ENCODE data around the gene ABHD12B.

DNA sequence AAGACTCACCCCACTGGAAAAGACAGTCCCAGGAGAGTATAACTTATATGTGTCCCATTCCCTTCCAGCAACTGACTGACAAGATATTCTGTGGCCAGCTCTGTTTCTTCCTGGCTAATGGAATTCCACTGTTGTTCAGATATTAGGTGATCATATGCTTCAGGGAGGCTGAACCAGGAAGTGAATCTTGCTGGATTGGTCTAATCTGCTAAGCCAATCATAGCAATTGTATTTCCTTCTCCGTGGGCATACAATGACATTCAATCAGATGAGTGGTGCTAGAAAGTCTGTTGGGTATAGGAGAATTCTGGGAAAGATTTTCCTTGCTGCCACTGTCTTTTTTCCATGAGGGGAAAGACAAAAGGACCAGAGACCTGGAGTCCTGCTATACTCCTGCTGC lies 60.3 kb downstream of the ABHD12B start:
- no peak for TF ChIP-seq POLR2A (IDR thresholded peaks at IDR 0.05)
- no peak for TF ChIP-seq EP300 (IDR thresholded peaks at IDR 0.05)
- TF ChIP-seq CTCF (IDR thresholded peaks at IDR 0.05) = no peak

Data from gastroesophageal sphincter (tissue), 3 donors.